WTC11 (cell line): ENCODE data around the gene CNTNAP2. TPM values are rescaled to one million over a fixed set of nuclear protein-coding genes. Genes with fewer than 3 reads are reported as not detected.

ENCODE experiments used
- ATAC-seq: fragments of 200-7000 bp; cut with Tn5 transposase; 2 replicates; pipeline ENCODE4 v1.10.0; 2021; ENCODE audit warnings: mild to moderate bottlenecking, moderate library complexity
- CTCF ChIA-PET: fragments of 300-600 bp; sonication (Branson Sonifier 250); formaldehyde crosslinking; loops from one replicate; lab custom pipeline; 2021; ENCODE audit warnings: antibody characterized with exemption; lab: Charles Lee
- POLR2A ChIA-PET: fragments of 350-600 bp; sonication (Branson Sonifier 250); formaldehyde crosslinking; loops from one replicate; lab custom pipeline; 2021; ENCODE audit warnings: antibody characterized with exemption; lab: Charles Lee
- DNase-seq: peaks from one replicate; pipeline ENCODE4 v3.0.0; 2021; ENCODE audit warnings: low spot score
- H3K27ac Mint-ChIP-seq: 2 replicates; pipeline ENCODE4 v1.8.0; 2021; ENCODE audit warnings: mixed read lengths
- H3K27me3 Mint-ChIP-seq: 2 replicates; pipeline ENCODE4 v1.8.0; 2021; ENCODE audit warnings: low read depth, mild to moderate bottlenecking, moderate library complexity, mixed read lengths
- H3K36me3 Mint-ChIP-seq: 2 replicates; pipeline ENCODE4 v1.8.0; 2021; ENCODE audit warnings: mixed read lengths
- H3K4me1 Mint-ChIP-seq: 2 replicates; pipeline ENCODE4 v1.8.0; 2022; ENCODE audit warnings: mixed read lengths
- H3K4me3 Mint-ChIP-seq: 2 replicates; pipeline ENCODE4 v1.8.0; 2021; ENCODE audit warnings: mild to moderate bottlenecking, moderate library complexity, mixed read lengths
- H3K9me3 Mint-ChIP-seq: 2 replicates; pipeline ENCODE4 v1.8.0; 2021; ENCODE audit warnings: mixed read lengths
- CREM ChIP-seq: sonication (generic); formaldehyde crosslinking; IDR thresholded peaks from 2 replicates; pipeline ENCODE4 v1.8.1; 2022; ENCODE audit warnings: mild to moderate bottlenecking, missing genetic modification reagents, moderate library complexity
- GRHL2 ChIP-seq: fragments of 250-450 bp; sonication (Bioruptor Pico); IDR thresholded peaks from 2 replicates; pipeline ENCODE4 v1.8.0; 2022; ENCODE audit warnings: mild to moderate bottlenecking, moderate library complexity; ENCODE audit not compliant: insufficient replicate concordance, severe bottlenecking
- NFE2L1 ChIP-seq: sonication (generic); formaldehyde crosslinking; IDR thresholded peaks from 2 replicates; pipeline ENCODE4 v1.8.1; 2023; ENCODE audit warnings: missing genetic modification reagents
- RELA ChIP-seq: sonication (generic); formaldehyde crosslinking; IDR thresholded peaks from 2 replicates; pipeline ENCODE4 v1.8.1; 2022; ENCODE audit warnings: missing genetic modification reagents, mild to moderate bottlenecking, borderline replicate concordance
- SMAD4 ChIP-seq: sonication (generic); formaldehyde crosslinking; IDR thresholded peaks from 2 replicates; pipeline ENCODE4 v1.8.0; 2022; ENCODE audit warnings: mild to moderate bottlenecking, missing genetic modification reagents
- ZBTB21 ChIP-seq: sonication (generic); formaldehyde crosslinking; IDR thresholded peaks from 2 replicates; pipeline ENCODE4 v1.8.1; 2023; ENCODE audit warnings: mild to moderate bottlenecking, missing genetic modification reagents, borderline replicate concordance
- ZNF232 ChIP-seq: sonication (generic); formaldehyde crosslinking; IDR thresholded peaks from 2 replicates; pipeline ENCODE4 v1.8.0; 2022; ENCODE audit warnings: mild to moderate bottlenecking, missing genetic modification reagents
- total RNA-seq: library from RNA; stranded (reverse); gene quantifications from 3 replicates; pipeline ENCODE4 v1.2.3, GENCODE V29; 2021
- TF ChIP-seq, protein P1 (sequence below): sonication (generic); formaldehyde crosslinking; IDR thresholded peaks from 2 replicates; pipeline ENCODE4 v1.8.0; 2023; ENCODE audit warnings: missing genetic modification reagents
- TF ChIP-seq, protein P2 (sequence below): fragments of 200-600 bp; IDR thresholded peaks from 2 replicates; pipeline ENCODE4 v1.8.0; 2022; ENCODE audit warnings: antibody characterized with exemption
- TF ChIP-seq, protein P3 (sequence below): sonication (generic); formaldehyde crosslinking; IDR thresholded peaks from 2 replicates; pipeline ENCODE4 v1.8.1; 2022; ENCODE audit warnings: mild to moderate bottlenecking, moderate library complexity, missing genetic modification reagents
- TF ChIP-seq, protein P4 (sequence below): sonication (generic); formaldehyde crosslinking; conservative IDR thresholded peaks from 2 replicates; pipeline ENCODE4 v1.8.1; 2022; ENCODE audit warnings: mild to moderate bottlenecking, missing genetic modification reagents
- TF ChIP-seq, protein P5 (sequence below): fragments of 250-450 bp; sonication (Bioruptor Pico); IDR thresholded peaks from 2 replicates; pipeline ENCODE4 v1.9.0; 2021; ENCODE audit warnings: mild to moderate bottlenecking
- TF ChIP-seq, protein P6 (sequence below): sonication (generic); formaldehyde crosslinking; IDR thresholded peaks from 2 replicates; pipeline ENCODE4 v1.8.1; 2023; ENCODE audit warnings: mild to moderate bottlenecking, missing genetic modification reagents, moderate library complexity
- TF ChIP-seq, protein P7 (sequence below): sonication (generic); formaldehyde crosslinking; IDR thresholded peaks from 2 replicates; pipeline ENCODE4 v1.8.1; 2022; ENCODE audit warnings: mild to moderate bottlenecking, missing genetic modification reagents, moderate library complexity, borderline replicate concordance
- TF ChIP-seq, protein P8 (sequence below): sonication (generic); formaldehyde crosslinking; IDR thresholded peaks from 2 replicates; pipeline ENCODE4 v1.8.0; 2023; ENCODE audit warnings: mild to moderate bottlenecking, missing genetic modification reagents

CNTNAP2 gene
- total RNA-seq, 1 experiment from 2014 or later: 63.8 TPM

DNA sequence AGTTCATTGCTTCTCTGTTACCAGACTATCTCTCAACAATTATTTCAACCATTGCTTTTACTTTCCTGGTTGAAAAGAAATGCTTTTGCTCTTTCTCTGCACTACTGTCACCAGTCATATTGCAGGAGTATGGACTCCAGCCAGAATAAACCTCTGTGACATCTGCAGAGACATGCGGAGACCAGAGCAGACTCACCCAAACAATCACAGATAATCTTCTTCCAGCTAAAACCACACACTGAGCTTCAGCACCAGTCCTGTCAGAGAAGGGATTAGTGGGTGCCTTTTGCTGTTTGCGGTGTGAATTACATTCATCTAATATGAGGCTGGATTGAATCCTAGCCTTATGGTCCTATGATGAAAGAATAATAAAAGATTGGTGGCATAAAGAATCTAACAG lies 258.6 kb downstream of the CNTNAP2 start:
- H3K27ac Mint-ChIP-seq: peak overlapping the region; percentile 41; the same call in 1 of the 2 replicates
- no peaks in the 10 kb centered on the region for H3K4me1 Mint-ChIP-seq
- H3K27me3 Mint-ChIP-seq: no peaks in the 10 kb centered on the region
- TF ChIP-seq RELA (CRISPR knock-in tag): no peak
- no peak for TF ChIP-seq ZBTB21 (CRISPR knock-in tag)
- TF ChIP-seq, protein P1, sequence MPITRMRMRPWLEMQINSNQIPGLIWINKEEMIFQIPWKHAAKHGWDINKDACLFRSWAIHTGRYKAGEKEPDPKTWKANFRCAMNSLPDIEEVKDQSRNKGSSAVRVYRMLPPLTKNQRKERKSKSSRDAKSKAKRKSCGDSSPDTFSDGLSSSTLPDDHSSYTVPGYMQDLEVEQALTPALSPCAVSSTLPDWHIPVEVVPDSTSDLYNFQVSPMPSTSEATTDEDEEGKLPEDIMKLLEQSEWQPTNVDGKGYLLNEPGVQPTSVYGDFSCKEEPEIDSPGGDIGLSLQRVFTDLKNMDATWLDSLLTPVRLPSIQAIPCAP (CRISPR knock-in tag): no peak
- TF ChIP-seq, protein P2, sequence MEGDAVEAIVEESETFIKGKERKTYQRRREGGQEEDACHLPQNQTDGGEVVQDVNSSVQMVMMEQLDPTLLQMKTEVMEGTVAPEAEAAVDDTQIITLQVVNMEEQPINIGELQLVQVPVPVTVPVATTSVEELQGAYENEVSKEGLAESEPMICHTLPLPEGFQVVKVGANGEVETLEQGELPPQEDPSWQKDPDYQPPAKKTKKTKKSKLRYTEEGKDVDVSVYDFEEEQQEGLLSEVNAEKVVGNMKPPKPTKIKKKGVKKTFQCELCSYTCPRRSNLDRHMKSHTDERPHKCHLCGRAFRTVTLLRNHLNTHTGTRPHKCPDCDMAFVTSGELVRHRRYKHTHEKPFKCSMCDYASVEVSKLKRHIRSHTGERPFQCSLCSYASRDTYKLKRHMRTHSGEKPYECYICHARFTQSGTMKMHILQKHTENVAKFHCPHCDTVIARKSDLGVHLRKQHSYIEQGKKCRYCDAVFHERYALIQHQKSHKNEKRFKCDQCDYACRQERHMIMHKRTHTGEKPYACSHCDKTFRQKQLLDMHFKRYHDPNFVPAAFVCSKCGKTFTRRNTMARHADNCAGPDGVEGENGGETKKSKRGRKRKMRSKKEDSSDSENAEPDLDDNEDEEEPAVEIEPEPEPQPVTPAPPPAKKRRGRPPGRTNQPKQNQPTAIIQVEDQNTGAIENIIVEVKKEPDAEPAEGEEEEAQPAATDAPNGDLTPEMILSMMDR: no peak
- TF ChIP-seq ZNF232 (CRISPR knock-in tag): no peak
- TF ChIP-seq NFE2L1: no peak
- TF ChIP-seq, protein P3, sequence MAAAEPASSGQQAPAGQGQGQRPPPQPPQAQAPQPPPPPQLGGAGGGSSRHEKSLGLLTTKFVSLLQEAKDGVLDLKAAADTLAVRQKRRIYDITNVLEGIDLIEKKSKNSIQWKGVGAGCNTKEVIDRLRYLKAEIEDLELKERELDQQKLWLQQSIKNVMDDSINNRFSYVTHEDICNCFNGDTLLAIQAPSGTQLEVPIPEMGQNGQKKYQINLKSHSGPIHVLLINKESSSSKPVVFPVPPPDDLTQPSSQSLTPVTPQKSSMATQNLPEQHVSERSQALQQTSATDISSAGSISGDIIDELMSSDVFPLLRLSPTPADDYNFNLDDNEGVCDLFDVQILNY (CRISPR knock-in tag): no peak
- TF ChIP-seq SMAD4: no peak
- TF ChIP-seq, protein P4, sequence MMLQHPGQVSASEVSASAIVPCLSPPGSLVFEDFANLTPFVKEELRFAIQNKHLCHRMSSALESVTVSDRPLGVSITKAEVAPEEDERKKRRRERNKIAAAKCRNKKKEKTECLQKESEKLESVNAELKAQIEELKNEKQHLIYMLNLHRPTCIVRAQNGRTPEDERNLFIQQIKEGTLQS (CRISPR knock-in tag): no peak
- TF ChIP-seq, protein P5, sequence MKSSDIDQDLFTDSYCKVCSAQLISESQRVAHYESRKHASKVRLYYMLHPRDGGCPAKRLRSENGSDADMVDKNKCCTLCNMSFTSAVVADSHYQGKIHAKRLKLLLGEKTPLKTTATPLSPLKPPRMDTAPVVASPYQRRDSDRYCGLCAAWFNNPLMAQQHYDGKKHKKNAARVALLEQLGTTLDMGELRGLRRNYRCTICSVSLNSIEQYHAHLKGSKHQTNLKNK (CRISPR knock-in tag): no peak
- TF ChIP-seq, protein P6, sequence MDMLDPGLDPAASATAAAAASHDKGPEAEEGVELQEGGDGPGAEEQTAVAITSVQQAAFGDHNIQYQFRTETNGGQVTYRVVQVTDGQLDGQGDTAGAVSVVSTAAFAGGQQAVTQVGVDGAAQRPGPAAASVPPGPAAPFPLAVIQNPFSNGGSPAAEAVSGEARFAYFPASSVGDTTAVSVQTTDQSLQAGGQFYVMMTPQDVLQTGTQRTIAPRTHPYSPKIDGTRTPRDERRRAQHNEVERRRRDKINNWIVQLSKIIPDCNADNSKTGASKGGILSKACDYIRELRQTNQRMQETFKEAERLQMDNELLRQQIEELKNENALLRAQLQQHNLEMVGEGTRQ (CRISPR knock-in tag): no peak
- TF ChIP-seq, protein P7, sequence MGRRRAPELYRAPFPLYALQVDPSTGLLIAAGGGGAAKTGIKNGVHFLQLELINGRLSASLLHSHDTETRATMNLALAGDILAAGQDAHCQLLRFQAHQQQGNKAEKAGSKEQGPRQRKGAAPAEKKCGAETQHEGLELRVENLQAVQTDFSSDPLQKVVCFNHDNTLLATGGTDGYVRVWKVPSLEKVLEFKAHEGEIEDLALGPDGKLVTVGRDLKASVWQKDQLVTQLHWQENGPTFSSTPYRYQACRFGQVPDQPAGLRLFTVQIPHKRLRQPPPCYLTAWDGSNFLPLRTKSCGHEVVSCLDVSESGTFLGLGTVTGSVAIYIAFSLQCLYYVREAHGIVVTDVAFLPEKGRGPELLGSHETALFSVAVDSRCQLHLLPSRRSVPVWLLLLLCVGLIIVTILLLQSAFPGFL: no peak
- ChIA-PET POLR2A (no interaction called here), CTCF (no interaction called here)
- H3K4me3 Mint-ChIP-seq: no peak overlapping the region
- DNase-seq: no peak
- H3K36me3 Mint-ChIP-seq: no peaks in the 10 kb centered on the region
- H3K9me3 Mint-ChIP-seq: no peaks in the 10 kb centered on the region
- ATAC-seq: no peak

DNA sequence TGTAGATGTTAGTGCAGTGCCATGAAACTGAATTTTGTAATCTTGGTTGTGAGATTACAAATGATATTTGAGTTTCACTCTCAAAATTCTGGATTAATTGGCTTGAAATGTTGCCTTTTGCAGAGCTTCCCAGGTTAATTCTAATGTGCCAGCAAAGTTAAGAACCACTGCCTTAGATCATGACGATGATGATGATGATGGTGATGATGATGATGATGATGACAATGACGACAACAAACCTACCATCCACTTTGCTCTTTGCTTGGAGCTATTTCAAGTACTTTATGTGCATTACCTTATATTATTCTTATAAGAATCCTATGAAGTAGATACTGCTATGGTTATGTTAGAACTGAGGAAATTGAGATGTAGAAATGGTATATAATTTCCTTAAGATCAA lies 261.6 kb downstream of the CNTNAP2 start:
- TF ChIP-seq CREM (CRISPR knock-in tag): no peak
- TF ChIP-seq GRHL2 (CRISPR knock-in tag): no peak
- TF ChIP-seq ZNF232 (CRISPR knock-in tag): no peak
- TF ChIP-seq, protein P8, sequence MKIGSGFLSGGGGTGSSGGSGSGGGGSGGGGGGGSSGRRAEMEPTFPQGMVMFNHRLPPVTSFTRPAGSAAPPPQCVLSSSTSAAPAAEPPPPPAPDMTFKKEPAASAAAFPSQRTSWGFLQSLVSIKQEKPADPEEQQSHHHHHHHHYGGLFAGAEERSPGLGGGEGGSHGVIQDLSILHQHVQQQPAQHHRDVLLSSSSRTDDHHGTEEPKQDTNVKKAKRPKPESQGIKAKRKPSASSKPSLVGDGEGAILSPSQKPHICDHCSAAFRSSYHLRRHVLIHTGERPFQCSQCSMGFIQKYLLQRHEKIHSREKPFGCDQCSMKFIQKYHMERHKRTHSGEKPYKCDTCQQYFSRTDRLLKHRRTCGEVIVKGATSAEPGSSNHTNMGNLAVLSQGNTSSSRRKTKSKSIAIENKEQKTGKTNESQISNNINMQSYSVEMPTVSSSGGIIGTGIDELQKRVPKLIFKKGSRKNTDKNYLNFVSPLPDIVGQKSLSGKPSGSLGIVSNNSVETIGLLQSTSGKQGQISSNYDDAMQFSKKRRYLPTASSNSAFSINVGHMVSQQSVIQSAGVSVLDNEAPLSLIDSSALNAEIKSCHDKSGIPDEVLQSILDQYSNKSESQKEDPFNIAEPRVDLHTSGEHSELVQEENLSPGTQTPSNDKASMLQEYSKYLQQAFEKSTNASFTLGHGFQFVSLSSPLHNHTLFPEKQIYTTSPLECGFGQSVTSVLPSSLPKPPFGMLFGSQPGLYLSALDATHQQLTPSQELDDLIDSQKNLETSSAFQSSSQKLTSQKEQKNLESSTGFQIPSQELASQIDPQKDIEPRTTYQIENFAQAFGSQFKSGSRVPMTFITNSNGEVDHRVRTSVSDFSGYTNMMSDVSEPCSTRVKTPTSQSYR (CRISPR knock-in tag): no peak
- TF ChIP-seq, all 79 proteins: peak for 0
- POLR2A ChIA-PET: no interaction called here
- CTCF ChIA-PET: no interaction called here

More for the DNA sequence above, 261.6 kb downstream of the CNTNAP2 start:
- H3K36me3 Mint-ChIP-seq: no peaks in the 10 kb centered on the region
- ATAC-seq (no peak), DNase-seq (no peak)
- H3K4me1 Mint-ChIP-seq: no peaks in the 10 kb centered on the region
- no peak overlapping the region for H3K4me3 Mint-ChIP-seq
- no peaks in the 10 kb centered on the region for H3K27me3 Mint-ChIP-seq
- H3K27ac Mint-ChIP-seq: no peak overlapping the region
- H3K9me3 Mint-ChIP-seq: no peaks in the 10 kb centered on the region
